Caco-2 (cell line): Measurements from ENCODE around the gene LIMS1. TPM values are rescaled to one million over a fixed set of nuclear protein-coding genes. Genes with fewer than 3 reads are reported as not detected.
A peak's percentile ranks its signal among the peaks of the same experiment; 100 is the strongest.

Source experiments
- BruUV-seq: library from RNA; stranded (reverse); fragments of 400-500 nt; replicated peaks from 2 replicates; lab custom pipeline; 2021; lab: Mats Ljungman, UMichigan
- CTCF ChIA-PET: fragments of 300-600 bp; sonication (Branson Sonifier 250); formaldehyde crosslinking; loops from one replicate; lab custom pipeline; 2022; ENCODE audit warnings: antibody characterized with exemption; lab: Charles Lee
- POLR2A ChIA-PET: fragments of 300-600 bp; sonication (Branson Sonifier 250); formaldehyde crosslinking; loops from one replicate; lab custom pipeline; 2022; ENCODE audit warnings: antibody characterized with exemption; lab: Charles Lee
- DNase-seq, 2 experiments: peaks; one replicate each; pipeline versions ENCODE4 v3.0.0 to v3.0.0-alpha.2; 2020 to 2022
- H3K27me3 ChIP-seq: replicated peaks from 2 replicates; pipeline ENCODE4 v1.6.0; 2011; ENCODE audit warnings: low read length; ENCODE audit not compliant: control insufficient read depth, insufficient read depth
- H3K36me3 ChIP-seq: 2 replicates; pipeline ENCODE4 v1.5.1; 2011; ENCODE audit warnings: low read length; ENCODE audit not compliant: control insufficient read depth, insufficient read depth
- H3K4me1 ChIP-seq: fragments of 250-450 bp; sonication (Bioruptor Pico); 2 replicates; pipeline ENCODE4 v1.5.1; 2020; ENCODE audit warnings: mild to moderate bottlenecking
- H3K4me3 ChIP-seq: 2 replicates; pipeline ENCODE4 v1.5.1; 2011; ENCODE audit warnings: low read depth, mild to moderate bottlenecking, control low read depth, low read length
- H3K9me3 ChIP-seq: fragments of 250-450 bp; sonication (Bioruptor Pico); 2 replicates; pipeline ENCODE4 v1.5.1; 2020; ENCODE audit warnings: mild to moderate bottlenecking, moderate library complexity
- H3K27ac Mint-ChIP-seq: one replicate; pipeline ENCODE4 v1.8.0; 2022; ENCODE audit warnings: mixed read lengths; ENCODE audit not compliant: unreplicated experiment
- H3K27me3 Mint-ChIP-seq: one replicate; pipeline ENCODE4 v1.8.0; 2022; ENCODE audit warnings: mixed read lengths; ENCODE audit not compliant: insufficient read depth, unreplicated experiment
- H3K36me3 Mint-ChIP-seq: one replicate; pipeline ENCODE4 v1.8.0; 2022; ENCODE audit warnings: mild to moderate bottlenecking, mixed read lengths; ENCODE audit not compliant: insufficient read depth, unreplicated experiment
- H3K4me1 Mint-ChIP-seq: one replicate; pipeline ENCODE4 v1.8.0; 2022; ENCODE audit warnings: low read depth, mixed read lengths; ENCODE audit not compliant: unreplicated experiment
- H3K4me3 Mint-ChIP-seq: one replicate; pipeline ENCODE4 v1.8.0; 2022; ENCODE audit warnings: mild to moderate bottlenecking, moderate library complexity, mixed read lengths; ENCODE audit not compliant: unreplicated experiment
- H3K9me3 Mint-ChIP-seq: one replicate; pipeline ENCODE4 v1.8.0; 2022; ENCODE audit warnings: mixed read lengths; ENCODE audit not compliant: unreplicated experiment
- intact Hi-C: fragments of 100-400 bp; cut with micrococcal nuclease; formaldehyde crosslinking; loops from one replicate; pipeline ENCODE4 v1.10.0; 2022; ENCODE audit not compliant: unreplicated experiment
- total RNA-seq: library from RNA; stranded (reverse); gene quantifications from 2 replicates; pipeline ENCODE4 v1.2.3, GENCODE V29; 2022
- TF ChIP-seq, protein P1 (sequence below), 2 experiments: fragments of 200-600 bp in 1 of 2; IDR thresholded peaks; 1 replicate in 1 of 2; 2 replicates in 1 of 2; pipeline versions ENCODE4 v1.5.1 to v1.8.0; 2011 to 2022; ENCODE audit warnings: antibody characterized with exemption in 1 of 2, control low read depth in 1 of 2, inconsistent platforms in 1 of 2, low read depth in 1 of 2, low read length in 1 of 2, mild to moderate bottlenecking in 1 of 2, moderate library complexity in 1 of 2; ENCODE audit not compliant: insufficient read depth in 1 of 2, severe bottlenecking in 1 of 2, unreplicated experiment in 1 of 2

Gene LIMS1
- total RNA-seq, 1 experiment from 2014 or later = 75.2 TPM

GRCh38 chr2:108552566-108552965 lies 18.3 kb downstream of the LIMS1 start:
- no peaks in the 10 kb centered on the region for H3K27me3 Mint-ChIP-seq
- Histone ChIP-seq H3K27me3 (no peaks in the 10 kb centered on the region), H3K36me3 (no peaks in the 10 kb centered on the region), H3K4me3 (no peak overlapping the region), H3K4me1 (no peaks in the 10 kb centered on the region), H3K9me3 (no peaks in the 10 kb centered on the region)
- no peak overlapping the region for H3K4me3 Mint-ChIP-seq
- peaks cover 4% of the 10 kb centered on the region for H3K4me1 Mint-ChIP-seq
- H3K9me3 Mint-ChIP-seq = no peaks in the 10 kb centered on the region
- POLR2A ChIA-PET = no interaction called here
- no TSS peak for BruUV-seq
- DNase-seq = no peak
- peaks cover 4% of the 10 kb centered on the region for H3K36me3 Mint-ChIP-seq
- intact Hi-C loops = no loop called here
- no peak overlapping the region for H3K27ac Mint-ChIP-seq
- CTCF ChIA-PET = no interaction called here
- TF ChIP-seq, protein P1, sequence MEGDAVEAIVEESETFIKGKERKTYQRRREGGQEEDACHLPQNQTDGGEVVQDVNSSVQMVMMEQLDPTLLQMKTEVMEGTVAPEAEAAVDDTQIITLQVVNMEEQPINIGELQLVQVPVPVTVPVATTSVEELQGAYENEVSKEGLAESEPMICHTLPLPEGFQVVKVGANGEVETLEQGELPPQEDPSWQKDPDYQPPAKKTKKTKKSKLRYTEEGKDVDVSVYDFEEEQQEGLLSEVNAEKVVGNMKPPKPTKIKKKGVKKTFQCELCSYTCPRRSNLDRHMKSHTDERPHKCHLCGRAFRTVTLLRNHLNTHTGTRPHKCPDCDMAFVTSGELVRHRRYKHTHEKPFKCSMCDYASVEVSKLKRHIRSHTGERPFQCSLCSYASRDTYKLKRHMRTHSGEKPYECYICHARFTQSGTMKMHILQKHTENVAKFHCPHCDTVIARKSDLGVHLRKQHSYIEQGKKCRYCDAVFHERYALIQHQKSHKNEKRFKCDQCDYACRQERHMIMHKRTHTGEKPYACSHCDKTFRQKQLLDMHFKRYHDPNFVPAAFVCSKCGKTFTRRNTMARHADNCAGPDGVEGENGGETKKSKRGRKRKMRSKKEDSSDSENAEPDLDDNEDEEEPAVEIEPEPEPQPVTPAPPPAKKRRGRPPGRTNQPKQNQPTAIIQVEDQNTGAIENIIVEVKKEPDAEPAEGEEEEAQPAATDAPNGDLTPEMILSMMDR (IDR thresholded peaks at IDR 0.05; ENCODE audit: insufficient read depth in 1 of 2, low read depth in 1 of 2, low read length in 1 of 2, severe bottlenecking in 1 of 2, unreplicated experiment in 1 of 2) = no peak

DNA sequence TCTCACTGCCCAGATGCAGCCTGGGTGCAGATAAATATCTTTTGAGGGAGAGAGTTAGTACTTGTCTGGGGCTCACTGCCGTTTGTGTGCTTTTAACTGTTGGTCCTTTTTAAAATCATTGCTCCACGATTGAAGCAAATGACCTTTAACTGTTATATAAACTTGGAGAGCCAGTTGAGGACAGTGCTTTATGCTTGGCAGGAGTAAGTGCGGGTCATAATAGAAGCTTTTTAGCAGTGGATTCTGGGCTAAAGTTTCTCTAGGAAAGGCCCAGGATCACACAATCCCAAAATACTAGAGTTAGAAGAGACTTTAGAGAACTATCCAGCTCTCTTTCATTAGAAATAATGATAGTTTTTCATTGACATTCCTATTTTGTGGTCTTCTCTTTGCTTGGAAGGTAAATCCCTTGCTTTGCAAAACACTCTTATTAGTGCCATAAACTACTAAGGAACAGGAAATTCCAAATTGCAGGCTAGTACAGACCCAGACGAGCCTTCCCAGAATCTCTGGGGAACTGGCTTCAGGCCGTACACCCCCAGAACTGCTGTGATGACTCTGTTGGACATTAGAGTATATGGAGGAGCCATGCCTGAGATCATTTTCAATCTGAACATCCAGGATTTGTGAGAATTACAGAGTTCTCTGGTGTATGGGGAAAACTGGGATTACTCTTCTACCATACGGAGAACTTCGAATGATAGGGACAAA lies 19.1 kb downstream of the LIMS1 start:
- no TSS peak for BruUV-seq
- H3K4me1 Mint-ChIP-seq = peaks cover 4% of the 10 kb centered on the region
- no peak overlapping the region for H3K4me3 Mint-ChIP-seq
- no peak overlapping the region for H3K27ac Mint-ChIP-seq
- H3K27me3 Mint-ChIP-seq = no peaks in the 10 kb centered on the region
- TF ChIP-seq, protein P1 (IDR thresholded peaks at IDR 0.05; ENCODE audit: insufficient read depth in 1 of 2, low read depth in 1 of 2, low read length in 1 of 2, severe bottlenecking in 1 of 2, unreplicated experiment in 1 of 2) = no peak
- no peak for DNase-seq
- POLR2A ChIA-PET = no interaction called here
- peaks cover 4% of the 10 kb centered on the region for H3K36me3 Mint-ChIP-seq
- H3K36me3 ChIP-seq = no peaks in the 10 kb centered on the region
- no peaks in the 10 kb centered on the region for H3K4me1 ChIP-seq
- CTCF ChIA-PET = no interaction called here
- no peak overlapping the region for H3K4me3 ChIP-seq
- H3K9me3 Mint-ChIP-seq = no peaks in the 10 kb centered on the region
- no peaks in the 10 kb centered on the region for H3K9me3 ChIP-seq
- H3K27me3 ChIP-seq = no peaks in the 10 kb centered on the region
- intact Hi-C loops = no loop called here

GRCh38 chr2:108554528-108554927 lies 20.3 kb downstream of the LIMS1 start:
- Mint-ChIP-seq H3K9me3 (no peaks in the 10 kb centered on the region), H3K27me3 (no peaks in the 10 kb centered on the region), H3K36me3 (peaks cover 4% of the 10 kb centered on the region), H3K4me3 (no peak overlapping the region), H3K27ac (peak overlapping the region; percentile 43), H3K4me1 (peaks cover 4% of the 10 kb centered on the region)
- ChIA-PET POLR2A (no interaction called here), CTCF (no interaction called here)
- no peak for DNase-seq
- BruUV-seq = no TSS peak
- intact Hi-C loops = no loop called here
- Histone ChIP-seq H3K4me3 (no peak overlapping the region), H3K36me3 (no peaks in the 10 kb centered on the region), H3K4me1 (no peaks in the 10 kb centered on the region), H3K9me3 (no peaks in the 10 kb centered on the region), H3K27me3 (no peaks in the 10 kb centered on the region)
- TF ChIP-seq, protein P1 (IDR thresholded peaks at IDR 0.05; ENCODE audit: insufficient read depth in 1 of 2, low read depth in 1 of 2, low read length in 1 of 2, severe bottlenecking in 1 of 2, unreplicated experiment in 1 of 2) = no peak
